HEK293 (cell line): Measurements from ENCODE around the gene PWWP2B.
A peak's percentile ranks its signal among the peaks of the same experiment; 100 is the strongest.

Experiments
- CTCF ChIA-PET: fragments of 350-600 bp; formaldehyde crosslinking; extraction: SDS; loops from one replicate; lab custom pipeline; 2021; ENCODE audit warnings: antibody characterized with exemption; lab: Yijun Ruan, JAX
- POLR2A ChIA-PET: fragments of 300-600 bp; formaldehyde crosslinking; extraction: SDS; loops from one replicate; lab custom pipeline; 2020; ENCODE audit warnings: antibody characterized with exemption, inconsistent platforms; lab: Yijun Ruan, JAX
- H3K27ac ChIP-seq: fragments of 200-500 bp; sonication (Bioruptor generic); 2 replicates; pipeline ENCODE4 v1.5.1; 2014; ENCODE audit warnings: low read depth, low read length, control low read depth, inconsistent platforms; ENCODE audit errors: extremely low read depth
- H3K36me3 ChIP-seq, 2 experiments: fragments of 200-500 bp in 1 of 2; sonication (Bioruptor generic) in 1 of 2; 1 replicate in 1 of 2; 2 replicates in 1 of 2; pipeline ENCODE4 v1.5.1; 2014 to 2017; ENCODE audit warnings: inconsistent platforms in 2 of 2, low read length in 2 of 2; ENCODE audit not compliant: control insufficient read depth in 2 of 2, insufficient read depth in 1 of 2
- H3K4me1 ChIP-seq: fragments of 200-500 bp; sonication (Bioruptor generic); 2 replicates; pipeline ENCODE4 v1.5.1; 2014; ENCODE audit warnings: mild to moderate bottlenecking, low read length, inconsistent platforms; ENCODE audit not compliant: control insufficient read depth, insufficient read depth
- H3K4me3 ChIP-seq: 2 replicates; pipeline ENCODE4 v1.5.1; 2011; ENCODE audit warnings: low read depth, mild to moderate bottlenecking, control low read depth, low read length, moderate library complexity
- H3K9me3 ChIP-seq: fragments of 200-500 bp; sonication (Bioruptor generic); 2 replicates; pipeline ENCODE4 v1.5.1; 2014; ENCODE audit warnings: low read depth, low read length, inconsistent platforms; ENCODE audit not compliant: control insufficient read depth, insufficient read depth
- FEZF1 ChIP-seq: fragments of 450-650 bp; formaldehyde crosslinking; IDR thresholded peaks from 2 replicates; pipeline ENCODE4 v1.5.1; 2016; ENCODE audit warnings: missing biosample characterization, missing genetic modification characterization
- GLIS1 ChIP-seq: fragments of 450-650 bp; formaldehyde crosslinking; IDR thresholded peaks from 2 replicates; pipeline ENCODE4 v1.5.1; 2016; ENCODE audit warnings: missing biosample characterization, missing genetic modification characterization
- IKZF3 ChIP-seq: fragments of 450-650 bp; IDR thresholded peaks from 2 replicates; pipeline ENCODE4 v1.5.0; 2018; ENCODE audit warnings: missing biosample characterization, mild to moderate bottlenecking, missing genetic modification characterization, moderate library complexity
- KLF8 ChIP-seq: fragments of 450-650 bp; formaldehyde crosslinking; IDR thresholded peaks from 2 replicates; pipeline ENCODE4 v1.5.1; 2016; ENCODE audit warnings: missing biosample characterization, missing genetic modification characterization
- KLF9 ChIP-seq: fragments of 450-650 bp; formaldehyde crosslinking; IDR thresholded peaks from 2 replicates; pipeline ENCODE4 v1.5.1; 2016; ENCODE audit warnings: missing biosample characterization, missing genetic modification characterization, low read depth
- MYNN ChIP-seq: fragments of 450-650 bp; formaldehyde crosslinking; IDR thresholded peaks from 2 replicates; pipeline ENCODE4 v1.5.1; 2016; ENCODE audit warnings: missing biosample characterization, missing genetic modification characterization, borderline replicate concordance
- TRIM28 ChIP-seq: IDR thresholded peaks from 2 replicates; pipeline ENCODE4 v1.6.1; 2011; ENCODE audit warnings: low read length, control low read depth, borderline replicate concordance
- ZBTB21 ChIP-seq: fragments of 450-650 bp; formaldehyde crosslinking; IDR thresholded peaks from 2 replicates; pipeline ENCODE4 v1.5.1; 2017; ENCODE audit warnings: missing biosample characterization, missing genetic modification characterization
- ZFHX2 ChIP-seq: fragments of 450-650 bp; formaldehyde crosslinking; conservative IDR thresholded peaks from 2 replicates; pipeline ENCODE4 v1.5.1; 2016; ENCODE audit warnings: missing biosample characterization, missing genetic modification characterization
- ZNF10 ChIP-seq: fragments of 450-650 bp; formaldehyde crosslinking; IDR thresholded peaks from 2 replicates; pipeline ENCODE4 v1.5.1; 2017; ENCODE audit warnings: missing biosample characterization, missing genetic modification characterization
- ZNF133 ChIP-seq: fragments of 450-650 bp; formaldehyde crosslinking; IDR thresholded peaks from 2 replicates; pipeline ENCODE4 v1.5.1; 2016; ENCODE audit warnings: missing biosample characterization, missing genetic modification characterization
- ZNF23 ChIP-seq: fragments of 450-650 bp; formaldehyde crosslinking; IDR thresholded peaks from 2 replicates; pipeline ENCODE4 v1.5.1; 2016; ENCODE audit warnings: missing biosample characterization, missing genetic modification characterization, borderline replicate concordance
- ZNF24 ChIP-seq: fragments of 450-650 bp; formaldehyde crosslinking; IDR thresholded peaks from 2 replicates; pipeline ENCODE4 v1.5.1; 2016; ENCODE audit warnings: missing biosample characterization, missing genetic modification characterization
- ZNF354C ChIP-seq: fragments of 450-650 bp; formaldehyde crosslinking; IDR thresholded peaks from 2 replicates; pipeline ENCODE4 v1.5.1; 2016; ENCODE audit warnings: missing biosample characterization, missing genetic modification characterization, low read depth, borderline replicate concordance
- ZNF433 ChIP-seq: fragments of 450-650 bp; formaldehyde crosslinking; IDR thresholded peaks from 2 replicates; pipeline ENCODE4 v1.5.1; 2016; ENCODE audit warnings: missing biosample characterization, missing genetic modification characterization, low read depth
- ZNF48 ChIP-seq: fragments of 450-650 bp; formaldehyde crosslinking; IDR thresholded peaks from 2 replicates; pipeline ENCODE4 v1.5.1; 2016; ENCODE audit warnings: missing biosample characterization, missing genetic modification characterization
- ZNF529 ChIP-seq: fragments of 450-650 bp; formaldehyde crosslinking; IDR thresholded peaks from 2 replicates; pipeline ENCODE4 v1.5.1; 2017; ENCODE audit warnings: missing genetic modification characterization, missing biosample characterization; ENCODE audit not compliant: insufficient replicate concordance
- ZNF561 ChIP-seq: fragments of 450-650 bp; IDR thresholded peaks from 2 replicates; pipeline ENCODE4 v1.5.1; 2018; ENCODE audit warnings: missing biosample characterization, missing genetic modification characterization, borderline replicate concordance
- TF ChIP-seq, protein P1 (sequence below): IDR thresholded peaks from 2 replicates; pipeline ENCODE4 v1.6.1; 2011; ENCODE audit warnings: mild to moderate bottlenecking, low read depth, low read length, borderline replicate concordance
- TF ChIP-seq, protein P2 (sequence below): fragments of 450-650 bp; formaldehyde crosslinking; IDR thresholded peaks from 2 replicates; pipeline ENCODE4 v1.5.1; 2016; ENCODE audit warnings: missing biosample characterization, missing genetic modification characterization
- TF ChIP-seq, protein P3 (sequence below): fragments of 450-650 bp; formaldehyde crosslinking; IDR thresholded peaks from 2 replicates; pipeline ENCODE4 v1.5.1; 2016; ENCODE audit warnings: missing biosample characterization, missing genetic modification characterization, borderline replicate concordance
- TF ChIP-seq, protein P4 (sequence below): fragments of 450-650 bp; formaldehyde crosslinking; conservative IDR thresholded peaks from 2 replicates; pipeline ENCODE4 v1.5.1; 2016; ENCODE audit warnings: low read depth, missing biosample characterization, missing genetic modification characterization
- TF ChIP-seq, protein P5 (sequence below): fragments of 450-650 bp; formaldehyde crosslinking; IDR thresholded peaks from 2 replicates; pipeline ENCODE4 v1.5.1; 2017; ENCODE audit warnings: missing biosample characterization, missing genetic modification characterization

PWWP2B gene

DNA sequence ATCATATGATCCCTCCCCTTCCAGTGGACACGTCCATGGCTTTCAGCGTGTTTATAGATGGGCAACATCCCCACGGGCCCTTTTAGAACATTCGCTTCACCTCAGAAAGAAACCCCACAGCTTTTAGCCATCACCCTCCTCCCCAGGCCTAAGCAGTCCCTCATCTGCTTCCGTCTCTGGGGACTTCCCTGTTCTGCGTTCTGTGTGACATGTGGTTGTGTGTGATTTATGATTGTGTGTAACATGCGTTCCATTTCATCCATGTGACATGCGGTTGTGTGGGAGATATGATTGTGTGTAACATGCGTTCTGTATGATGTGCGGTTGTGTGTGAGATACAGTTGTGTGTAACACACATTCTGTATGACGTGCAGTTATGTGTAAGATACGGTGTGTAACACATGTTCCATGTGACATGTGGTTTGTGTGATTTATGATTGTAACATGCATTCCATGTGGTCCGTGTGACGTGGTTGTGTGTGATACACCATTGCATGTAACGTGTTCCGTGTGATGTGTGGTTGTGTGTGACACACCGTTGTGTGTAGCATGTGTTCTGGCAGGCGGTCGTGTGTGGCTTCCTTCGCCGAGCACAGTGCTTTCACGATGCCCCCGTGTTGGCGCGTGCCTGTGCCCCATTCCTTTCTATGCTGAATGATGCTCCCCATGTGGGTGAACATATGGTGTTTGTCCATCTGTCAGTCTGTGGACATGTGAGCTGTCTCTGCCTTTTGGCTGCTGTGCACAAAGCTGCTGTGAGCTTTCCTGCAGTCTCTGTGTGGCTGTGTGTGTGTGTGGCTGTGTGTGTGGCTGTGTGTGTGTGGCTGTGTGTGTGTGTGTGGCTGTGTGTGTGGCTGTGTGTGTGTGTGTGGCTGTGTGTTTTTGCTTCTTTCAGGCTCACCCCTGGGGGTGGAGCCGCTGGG lies 26.2 kb downstream of the PWWP2B start:
- ChIA-PET POLR2A (no interaction called here), CTCF (no interaction called here)
- Histone ChIP-seq H3K36me3 (peaks cover 0 to 9% of the 10 kb centered on the region in 2 experiments; a peak in 1 of 3 replicates), H3K4me1 (no peaks in the 10 kb centered on the region; the same call in 1 of the 2 replicates), H3K27ac (no peak overlapping the region), H3K4me3 (no peak overlapping the region), H3K9me3 (no peaks in the 10 kb centered on the region)
- TF ChIP-seq GLIS1 (tag by site-specific recombination) = peak; percentile 44
- TF ChIP-seq, protein P1, sequence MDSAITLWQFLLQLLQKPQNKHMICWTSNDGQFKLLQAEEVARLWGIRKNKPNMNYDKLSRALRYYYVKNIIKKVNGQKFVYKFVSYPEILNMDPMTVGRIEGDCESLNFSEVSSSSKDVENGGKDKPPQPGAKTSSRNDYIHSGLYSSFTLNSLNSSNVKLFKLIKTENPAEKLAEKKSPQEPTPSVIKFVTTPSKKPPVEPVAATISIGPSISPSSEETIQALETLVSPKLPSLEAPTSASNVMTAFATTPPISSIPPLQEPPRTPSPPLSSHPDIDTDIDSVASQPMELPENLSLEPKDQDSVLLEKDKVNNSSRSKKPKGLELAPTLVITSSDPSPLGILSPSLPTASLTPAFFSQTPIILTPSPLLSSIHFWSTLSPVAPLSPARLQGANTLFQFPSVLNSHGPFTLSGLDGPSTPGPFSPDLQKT = no peak
- no peak for TF ChIP-seq ZNF133 (tag by site-specific recombination)
- TF ChIP-seq, protein P2, sequence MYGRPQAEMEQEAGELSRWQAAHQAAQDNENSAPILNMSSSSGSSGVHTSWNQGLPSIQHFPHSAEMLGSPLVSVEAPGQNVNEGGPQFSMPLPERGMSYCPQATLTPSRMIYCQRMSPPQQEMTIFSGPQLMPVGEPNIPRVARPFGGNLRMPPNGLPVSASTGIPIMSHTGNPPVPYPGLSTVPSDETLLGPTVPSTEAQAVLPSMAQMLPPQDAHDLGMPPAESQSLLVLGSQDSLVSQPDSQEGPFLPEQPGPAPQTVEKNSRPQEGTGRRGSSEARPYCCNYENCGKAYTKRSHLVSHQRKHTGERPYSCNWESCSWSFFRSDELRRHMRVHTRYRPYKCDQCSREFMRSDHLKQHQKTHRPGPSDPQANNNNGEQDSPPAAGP (tag by site-specific recombination) = no peak
- TF ChIP-seq TRIM28 = no peak
- TF ChIP-seq ZFHX2 (tag by site-specific recombination) = peak; percentile 23; the same call in 1 of the 2 replicates
- TF ChIP-seq, protein P3, sequence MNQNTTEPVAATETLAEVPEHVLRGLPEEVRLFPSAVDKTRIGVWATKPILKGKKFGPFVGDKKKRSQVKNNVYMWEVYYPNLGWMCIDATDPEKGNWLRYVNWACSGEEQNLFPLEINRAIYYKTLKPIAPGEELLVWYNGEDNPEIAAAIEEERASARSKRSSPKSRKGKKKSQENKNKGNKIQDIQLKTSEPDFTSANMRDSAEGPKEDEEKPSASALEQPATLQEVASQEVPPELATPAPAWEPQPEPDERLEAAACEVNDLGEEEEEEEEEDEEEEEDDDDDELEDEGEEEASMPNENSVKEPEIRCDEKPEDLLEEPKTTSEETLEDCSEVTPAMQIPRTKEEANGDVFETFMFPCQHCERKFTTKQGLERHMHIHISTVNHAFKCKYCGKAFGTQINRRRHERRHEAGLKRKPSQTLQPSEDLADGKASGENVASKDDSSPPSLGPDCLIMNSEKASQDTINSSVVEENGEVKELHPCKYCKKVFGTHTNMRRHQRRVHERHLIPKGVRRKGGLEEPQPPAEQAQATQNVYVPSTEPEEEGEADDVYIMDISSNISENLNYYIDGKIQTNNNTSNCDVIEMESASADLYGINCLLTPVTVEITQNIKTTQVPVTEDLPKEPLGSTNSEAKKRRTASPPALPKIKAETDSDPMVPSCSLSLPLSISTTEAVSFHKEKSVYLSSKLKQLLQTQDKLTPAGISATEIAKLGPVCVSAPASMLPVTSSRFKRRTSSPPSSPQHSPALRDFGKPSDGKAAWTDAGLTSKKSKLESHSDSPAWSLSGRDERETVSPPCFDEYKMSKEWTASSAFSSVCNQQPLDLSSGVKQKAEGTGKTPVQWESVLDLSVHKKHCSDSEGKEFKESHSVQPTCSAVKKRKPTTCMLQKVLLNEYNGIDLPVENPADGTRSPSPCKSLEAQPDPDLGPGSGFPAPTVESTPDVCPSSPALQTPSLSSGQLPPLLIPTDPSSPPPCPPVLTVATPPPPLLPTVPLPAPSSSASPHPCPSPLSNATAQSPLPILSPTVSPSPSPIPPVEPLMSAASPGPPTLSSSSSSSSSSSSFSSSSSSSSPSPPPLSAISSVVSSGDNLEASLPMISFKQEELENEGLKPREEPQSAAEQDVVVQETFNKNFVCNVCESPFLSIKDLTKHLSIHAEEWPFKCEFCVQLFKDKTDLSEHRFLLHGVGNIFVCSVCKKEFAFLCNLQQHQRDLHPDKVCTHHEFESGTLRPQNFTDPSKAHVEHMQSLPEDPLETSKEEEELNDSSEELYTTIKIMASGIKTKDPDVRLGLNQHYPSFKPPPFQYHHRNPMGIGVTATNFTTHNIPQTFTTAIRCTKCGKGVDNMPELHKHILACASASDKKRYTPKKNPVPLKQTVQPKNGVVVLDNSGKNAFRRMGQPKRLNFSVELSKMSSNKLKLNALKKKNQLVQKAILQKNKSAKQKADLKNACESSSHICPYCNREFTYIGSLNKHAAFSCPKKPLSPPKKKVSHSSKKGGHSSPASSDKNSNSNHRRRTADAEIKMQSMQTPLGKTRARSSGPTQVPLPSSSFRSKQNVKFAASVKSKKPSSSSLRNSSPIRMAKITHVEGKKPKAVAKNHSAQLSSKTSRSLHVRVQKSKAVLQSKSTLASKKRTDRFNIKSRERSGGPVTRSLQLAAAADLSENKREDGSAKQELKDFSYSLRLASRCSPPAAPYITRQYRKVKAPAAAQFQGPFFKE (tag by site-specific recombination) = no peak
- TF ChIP-seq IKZF3 (tag by site-specific recombination) = no peak
- TF ChIP-seq KLF9 (tag by site-specific recombination) = no peak
- TF ChIP-seq ZNF529 (tag by site-specific recombination) = no peak
- TF ChIP-seq ZNF23 (tag by site-specific recombination) = no peak
- no peak for TF ChIP-seq ZNF24 (tag by site-specific recombination)
- TF ChIP-seq ZNF561 (tag by site-specific recombination) = no peak
- TF ChIP-seq, protein P4, sequence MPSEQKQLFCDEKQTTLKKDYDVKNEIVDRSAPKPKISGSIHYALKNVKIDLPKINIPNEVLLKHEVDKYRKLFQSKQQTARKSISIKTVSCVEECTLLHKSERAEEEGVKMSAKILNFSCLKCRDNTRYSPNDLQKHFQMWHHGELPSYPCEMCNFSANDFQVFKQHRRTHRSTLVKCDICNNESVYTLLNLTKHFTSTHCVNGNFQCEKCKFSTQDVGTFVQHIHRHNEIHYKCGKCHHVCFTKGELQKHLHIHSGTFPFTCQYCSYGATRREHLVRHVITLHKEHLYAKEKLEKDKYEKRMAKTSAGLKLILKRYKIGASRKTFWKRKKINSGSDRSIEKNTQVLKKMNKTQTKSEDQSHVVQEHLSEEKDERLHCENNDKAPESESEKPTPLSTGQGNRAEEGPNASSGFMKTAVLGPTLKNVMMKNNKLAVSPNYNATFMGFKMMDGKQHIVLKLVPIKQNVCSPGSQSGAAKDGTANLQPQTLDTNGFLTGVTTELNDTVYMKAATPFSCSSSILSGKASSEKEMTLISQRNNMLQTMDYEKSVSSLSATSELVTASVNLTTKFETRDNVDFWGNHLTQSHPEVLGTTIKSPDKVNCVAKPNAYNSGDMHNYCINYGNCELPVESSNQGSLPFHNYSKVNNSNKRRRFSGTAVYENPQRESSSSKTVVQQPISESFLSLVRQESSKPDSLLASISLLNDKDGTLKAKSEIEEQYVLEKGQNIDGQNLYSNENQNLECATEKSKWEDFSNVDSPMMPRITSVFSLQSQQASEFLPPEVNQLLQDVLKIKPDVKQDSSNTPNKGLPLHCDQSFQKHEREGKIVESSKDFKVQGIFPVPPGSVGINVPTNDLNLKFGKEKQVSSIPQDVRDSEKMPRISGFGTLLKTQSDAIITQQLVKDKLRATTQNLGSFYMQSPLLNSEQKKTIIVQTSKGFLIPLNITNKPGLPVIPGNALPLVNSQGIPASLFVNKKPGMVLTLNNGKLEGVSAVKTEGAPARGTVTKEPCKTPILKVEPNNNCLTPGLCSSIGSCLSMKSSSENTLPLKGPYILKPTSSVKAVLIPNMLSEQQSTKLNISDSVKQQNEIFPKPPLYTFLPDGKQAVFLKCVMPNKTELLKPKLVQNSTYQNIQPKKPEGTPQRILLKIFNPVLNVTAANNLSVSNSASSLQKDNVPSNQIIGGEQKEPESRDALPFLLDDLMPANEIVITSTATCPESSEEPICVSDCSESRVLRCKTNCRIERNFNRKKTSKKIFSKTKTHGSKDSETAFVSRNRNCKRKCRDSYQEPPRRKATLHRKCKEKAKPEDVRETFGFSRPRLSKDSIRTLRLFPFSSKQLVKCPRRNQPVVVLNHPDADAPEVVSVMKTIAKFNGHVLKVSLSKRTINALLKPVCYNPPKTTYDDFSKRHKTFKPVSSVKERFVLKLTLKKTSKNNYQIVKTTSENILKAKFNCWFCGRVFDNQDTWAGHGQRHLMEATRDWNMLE (tag by site-specific recombination) = no peak
- no peak for TF ChIP-seq ZBTB21 (tag by site-specific recombination)
- TF ChIP-seq ZNF354C (tag by site-specific recombination) = no peak
- TF ChIP-seq ZNF433 (tag by site-specific recombination) = no peak
- TF ChIP-seq ZNF48 (tag by site-specific recombination) = no peak
- no peak for TF ChIP-seq MYNN (tag by site-specific recombination)
- TF ChIP-seq KLF8 (tag by site-specific recombination) = no peak
- TF ChIP-seq FEZF1 = peak; percentile 32; the same call in 1 of the 2 replicates
- TF ChIP-seq, protein P5, sequence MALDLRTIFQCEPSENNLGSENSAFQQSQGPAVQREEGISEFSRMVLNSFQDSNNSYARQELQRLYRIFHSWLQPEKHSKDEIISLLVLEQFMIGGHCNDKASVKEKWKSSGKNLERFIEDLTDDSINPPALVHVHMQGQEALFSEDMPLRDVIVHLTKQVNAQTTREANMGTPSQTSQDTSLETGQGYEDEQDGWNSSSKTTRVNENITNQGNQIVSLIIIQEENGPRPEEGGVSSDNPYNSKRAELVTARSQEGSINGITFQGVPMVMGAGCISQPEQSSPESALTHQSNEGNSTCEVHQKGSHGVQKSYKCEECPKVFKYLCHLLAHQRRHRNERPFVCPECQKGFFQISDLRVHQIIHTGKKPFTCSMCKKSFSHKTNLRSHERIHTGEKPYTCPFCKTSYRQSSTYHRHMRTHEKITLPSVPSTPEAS (tag by site-specific recombination) = peak; percentile 92
- no peak for TF ChIP-seq ZNF10 (tag by site-specific recombination)
